Measurements from ENCODE around the gene DCUN1D2. TPM values are rescaled to one million over a fixed set of nuclear protein-coding genes. Genes with fewer than 3 reads are reported as not detected.

DCUN1D2 gene
- total RNA-seq, 1 experiment from 2014 or later, result 38.6 TPM

DNA sequence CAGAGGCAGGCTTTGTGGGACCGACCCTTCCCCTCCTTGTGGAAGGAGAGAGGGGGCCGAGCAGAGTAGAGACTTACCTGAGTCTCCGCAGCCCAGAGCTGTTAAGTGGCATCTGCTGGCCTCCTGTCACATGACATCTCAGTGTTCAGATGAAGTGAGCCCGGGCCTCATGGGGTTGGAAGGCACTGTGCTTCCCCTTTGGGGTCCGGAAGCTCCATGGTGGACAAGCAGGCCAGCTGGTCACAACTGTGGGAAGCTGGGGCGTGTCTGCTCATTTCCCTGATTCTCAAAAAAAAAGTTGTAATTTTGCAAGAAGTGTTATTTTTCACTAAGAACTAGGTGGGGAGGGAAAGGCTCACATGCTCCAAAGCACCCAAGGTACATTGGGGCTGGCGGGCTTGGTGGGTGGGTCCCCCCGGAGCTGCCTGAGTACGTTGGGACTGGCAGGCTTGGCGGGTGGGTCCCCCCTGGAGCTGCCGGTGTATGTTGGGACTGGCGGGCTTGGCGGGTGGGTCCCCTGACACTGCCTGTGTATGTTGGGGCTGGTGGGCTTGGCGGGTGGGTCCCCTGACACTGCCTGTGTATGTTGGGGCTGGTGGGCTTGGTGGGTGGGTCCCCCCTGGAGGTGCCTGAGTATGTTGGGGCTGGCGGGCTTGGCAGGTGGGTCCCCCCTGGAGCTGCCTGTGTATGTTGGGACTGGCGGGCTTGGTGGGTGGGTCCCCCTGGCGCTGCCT is 18.2 kb upstream of the DCUN1D2 start:
- Histone ChIP-seq H3K4me3 (ENCODE audit: low read depth, low read length, poor library complexity, severe bottlenecking) (no peak overlapping the region), H3K27ac (ENCODE audit: low read depth, low read length, poor library complexity, severe bottlenecking) (no peak overlapping the region), H3K4me1 (ENCODE audit: insufficient read depth, low read length, poor library complexity, severe bottlenecking) (no peaks in the 10 kb centered on the region), H3K36me3 (ENCODE audit: insufficient read depth, low read length, poor library complexity, severe bottlenecking) (peaks cover 34% of the 10 kb centered on the region), H3K27me3 (replicated peaks; ENCODE audit: insufficient read depth, low read depth, low read length, poor library complexity) (no peaks in the 10 kb centered on the region), H3K9me3 (ENCODE audit: low read depth, low read length, poor library complexity, severe bottlenecking) (no peaks in the 10 kb centered on the region)
- intact Hi-C loops (cut with micrococcal nuclease; ENCODE audit: unreplicated experiment), result no loop called here
- TF ChIP-seq EZH2 (IDR thresholded peaks at IDR 0.05; ENCODE audit: borderline replicate concordance, low read depth, low read length, poor library complexity, severe bottlenecking), result no peak
- TF ChIP-seq, protein P1, sequence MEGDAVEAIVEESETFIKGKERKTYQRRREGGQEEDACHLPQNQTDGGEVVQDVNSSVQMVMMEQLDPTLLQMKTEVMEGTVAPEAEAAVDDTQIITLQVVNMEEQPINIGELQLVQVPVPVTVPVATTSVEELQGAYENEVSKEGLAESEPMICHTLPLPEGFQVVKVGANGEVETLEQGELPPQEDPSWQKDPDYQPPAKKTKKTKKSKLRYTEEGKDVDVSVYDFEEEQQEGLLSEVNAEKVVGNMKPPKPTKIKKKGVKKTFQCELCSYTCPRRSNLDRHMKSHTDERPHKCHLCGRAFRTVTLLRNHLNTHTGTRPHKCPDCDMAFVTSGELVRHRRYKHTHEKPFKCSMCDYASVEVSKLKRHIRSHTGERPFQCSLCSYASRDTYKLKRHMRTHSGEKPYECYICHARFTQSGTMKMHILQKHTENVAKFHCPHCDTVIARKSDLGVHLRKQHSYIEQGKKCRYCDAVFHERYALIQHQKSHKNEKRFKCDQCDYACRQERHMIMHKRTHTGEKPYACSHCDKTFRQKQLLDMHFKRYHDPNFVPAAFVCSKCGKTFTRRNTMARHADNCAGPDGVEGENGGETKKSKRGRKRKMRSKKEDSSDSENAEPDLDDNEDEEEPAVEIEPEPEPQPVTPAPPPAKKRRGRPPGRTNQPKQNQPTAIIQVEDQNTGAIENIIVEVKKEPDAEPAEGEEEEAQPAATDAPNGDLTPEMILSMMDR (conservative IDR thresholded peaks at IDR 0.05; ENCODE audit: low read depth, low read length), result no peak
- no TSS peak for BruUV-seq (replicated peaks)
- DNase-seq (ENCODE audit: low spot score), result no peak
- POLR2A ChIA-PET (ENCODE audit: low non-redundant PET), result no interaction called here
- CTCF ChIA-PET, result no interaction called here

GRCh38 chr13:113507505-113508345 is 17.2 kb upstream of the DCUN1D2 start:
- ChIA-PET POLR2A (ENCODE audit: low non-redundant PET) (no interaction called here), CTCF (no interaction called here)
- Histone ChIP-seq H3K4me1 (ENCODE audit: insufficient read depth, low read length, poor library complexity, severe bottlenecking) (no peaks in the 10 kb centered on the region), H3K9me3 (ENCODE audit: low read depth, low read length, poor library complexity, severe bottlenecking) (no peaks in the 10 kb centered on the region), H3K27ac (ENCODE audit: low read depth, low read length, poor library complexity, severe bottlenecking) (no peak overlapping the region), H3K36me3 (ENCODE audit: insufficient read depth, low read length, poor library complexity, severe bottlenecking) (peaks cover 44% of the 10 kb centered on the region), H3K27me3 (replicated peaks; ENCODE audit: insufficient read depth, low read depth, low read length, poor library complexity) (no peaks in the 10 kb centered on the region), H3K4me3 (ENCODE audit: low read depth, low read length, poor library complexity, severe bottlenecking) (no peak overlapping the region)
- intact Hi-C loops (cut with micrococcal nuclease; ENCODE audit: unreplicated experiment), result no loop called here
- no TSS peak for BruUV-seq (replicated peaks)
- TF ChIP-seq EZH2 (IDR thresholded peaks at IDR 0.05; ENCODE audit: borderline replicate concordance, low read depth, low read length, poor library complexity, severe bottlenecking), result no peak
- TF ChIP-seq, protein P1 (conservative IDR thresholded peaks at IDR 0.05; ENCODE audit: low read depth, low read length), result no peak
- no peak for DNase-seq (ENCODE audit: low spot score)

- Histone ChIP-seq H3K9me3 (ENCODE audit: low read depth, low read length, poor library complexity, severe bottlenecking) (no peaks in the 10 kb centered on the region), H3K4me3 (ENCODE audit: low read depth, low read length, poor library complexity, severe bottlenecking) (no peak overlapping the region), H3K27me3 (replicated peaks; ENCODE audit: insufficient read depth, low read depth, low read length, poor library complexity) (no peaks in the 10 kb centered on the region), H3K36me3 (ENCODE audit: insufficient read depth, low read length, poor library complexity, severe bottlenecking) (peaks cover 51% of the 10 kb centered on the region), H3K4me1 (ENCODE audit: insufficient read depth, low read length, poor library complexity, severe bottlenecking) (no peaks in the 10 kb centered on the region), H3K27ac (ENCODE audit: low read depth, low read length, poor library complexity, severe bottlenecking) (no peak overlapping the region)
- TF ChIP-seq, protein P1 (conservative IDR thresholded peaks at IDR 0.05; ENCODE audit: low read depth, low read length), result no peak
- no peak for TF ChIP-seq EZH2 (IDR thresholded peaks at IDR 0.05; ENCODE audit: borderline replicate concordance, low read depth, low read length, poor library complexity, severe bottlenecking)
- ChIA-PET CTCF (no interaction called here), POLR2A (ENCODE audit: low non-redundant PET) (no interaction called here)
- intact Hi-C loops (cut with micrococcal nuclease; ENCODE audit: unreplicated experiment), result no loop called here
- DNase-seq (ENCODE audit: low spot score), result no peak
- no TSS peak for BruUV-seq (replicated peaks)
Observed at GRCh38 chr13:113506871-113507388, 16.4 kb upstream of the DCUN1D2 start.
